Uterus (tissue), 4 donors: ENCODE measurements around the gene LDHA. TPM values are rescaled to one million over a fixed set of nuclear protein-coding genes. Genes with fewer than 3 reads are reported as not detected.

ENCODE experiments used
- DNase-seq, 2 donors: peaks; one replicate each; pipeline ENCODE4 v3.0.0-alpha.2; 2019 to 2020
- H3K27ac ChIP-seq, 2 donors: fragments of 200-600 bp; sonication (generic); 1 replicate in 1 of 2; 2 replicates in 1 of 2; pipeline ENCODE4 v1.5.1; 2016 to 2018
- H3K27me3 ChIP-seq, 2 donors: fragments of 200-600 bp; sonication (generic); one replicate each; pipeline ENCODE4 v1.5.1; 2018 to 2019; ENCODE audit warnings: control low read depth in 1 of 2
- H3K36me3 ChIP-seq, 2 donors: fragments of 200-600 bp; sonication (generic); one replicate each; pipeline ENCODE4 v1.5.1; 2019; ENCODE audit warnings: control low read depth in 1 of 2
- H3K4me1 ChIP-seq, 2 donors: fragments of 200-600 bp; sonication (generic); one replicate each; pipeline ENCODE4 v1.5.1; 2018 to 2019; ENCODE audit warnings: control low read depth in 1 of 2
- H3K4me3 ChIP-seq, 2 donors: fragments of 200-600 bp; sonication (generic); 1 replicate in 1 of 2; 2 replicates in 1 of 2; pipeline ENCODE4 v1.5.1; 2018 to 2019; ENCODE audit warnings: mild to moderate bottlenecking in 1 of 2
- H3K9me3 ChIP-seq, 2 donors: fragments of 200-600 bp; sonication (generic); one replicate each; pipeline ENCODE4 v1.5.1; 2019; ENCODE audit warnings: control low read depth in 1 of 2
- CTCF ChIP-seq, 4 experiments: fragments of 200-600 bp in 2 of 4; fragments of 450-650 bp in 2 of 4; sonication (generic) in 2 of 4; IDR thresholded peaks; one replicate each; pipeline ENCODE4 v1.5.1; 2016 to 2019; ENCODE audit warnings: antibody characterized with exemption in 4 of 4, mild to moderate bottlenecking in 2 of 4, moderate library complexity in 1 of 4
- POLR2A ChIP-seq, 2 donors: fragments of 450-650 bp; IDR thresholded peaks; one replicate each; pipeline ENCODE4 v1.6.1; 2016; ENCODE audit warnings: antibody characterized with exemption in 2 of 2, mild to moderate bottlenecking in 1 of 2, moderate library complexity in 1 of 2
- intact Hi-C: fragments of 100-400 bp; cut with DNase I; formaldehyde crosslinking; loops from one replicate; pipeline ENCODE4 v1.15.1; 2023; ENCODE audit warnings: low total_unique reads
- total RNA-seq, 4 donors: library from RNA; depleted of rRNA in 3 of 4; stranded (reverse); fragments of >200 nt in 3 of 4; gene quantifications; one replicate each; pipeline versions ENCODE4 v1.1.0 to v1.2.4, GENCODE V29; 2014 to 2023
- donor health status: DM: yes; HTN: yes; CAD: no.

Gene LDHA
- 100 to 1,000 TPM; 147 to 249 (median 182) TPM for total RNA-seq

GRCh38 chr11:18394275-18394927, at the start of gene LDHA:
LDHA (plus strand) TSS chr11:18394563; CDS start chr11:18396843, 2,280 bp downstream.
- DNase-seq: peak; percentile 97
- TF ChIP-seq CTCF (IDR thresholded peaks at IDR 0.05): peak in 1 of 4 experiments; percentile 14
- TF ChIP-seq POLR2A (IDR thresholded peaks at IDR 0.05): peak; percentile 90 to 97
- intact Hi-C loops: no loop called here
- no peaks in the 10 kb centered on the region for H3K36me3 ChIP-seq
- no peaks in the 10 kb centered on the region for H3K27me3 ChIP-seq
- H3K4me1 ChIP-seq: no peaks in the 10 kb centered on the region
- peak within 1 kb of the TSS; percentile 85 to 92 for H3K27ac ChIP-seq
- peak within 1 kb of the TSS; percentile 64 to 68 for H3K4me3 ChIP-seq
- H3K9me3 ChIP-seq: no peaks in the 10 kb centered on the region

GRCh38 chr11:18347471-18348125, 46.8 kb upstream of the LDHA start:
- no peak overlapping the region for H3K27ac ChIP-seq
- no peaks in the 10 kb centered on the region for H3K27me3 ChIP-seq
- no peak for TF ChIP-seq CTCF (IDR thresholded peaks at IDR 0.05)
- no peak for TF ChIP-seq POLR2A (IDR thresholded peaks at IDR 0.05)
- intact Hi-C loops: no loop called here
- no peak for DNase-seq
- no peaks in the 10 kb centered on the region for H3K4me1 ChIP-seq
- no peaks in the 10 kb centered on the region for H3K36me3 ChIP-seq
- H3K4me3 ChIP-seq: no peak overlapping the region
- no peaks in the 10 kb centered on the region for H3K9me3 ChIP-seq

GRCh38 chr11:18352581-18352980, 41.8 kb upstream of the LDHA start:
- Histone ChIP-seq H3K4me1 (no peaks in the 10 kb centered on the region), H3K4me3 (no peak overlapping the region), H3K9me3 (no peaks in the 10 kb centered on the region), H3K36me3 (no peaks in the 10 kb centered on the region), H3K27me3 (no peaks in the 10 kb centered on the region), H3K27ac (no peak overlapping the region)
- no peak for TF ChIP-seq POLR2A (IDR thresholded peaks at IDR 0.05)
- no peak for TF ChIP-seq CTCF (IDR thresholded peaks at IDR 0.05)
- no peak for DNase-seq
- intact Hi-C loops: no loop called here

GRCh38 chr11:18358646-18359045, 35.7 kb upstream of the LDHA start:
- no peaks in the 10 kb centered on the region for H3K36me3 ChIP-seq
- TF ChIP-seq POLR2A (IDR thresholded peaks at IDR 0.05): no peak
- TF ChIP-seq CTCF (IDR thresholded peaks at IDR 0.05): no peak
- DNase-seq: no peak
- no peaks in the 10 kb centered on the region for H3K27me3 ChIP-seq
- no peak overlapping the region for H3K4me3 ChIP-seq
- no peaks in the 10 kb centered on the region for H3K9me3 ChIP-seq
- H3K27ac ChIP-seq: no peak overlapping the region
- intact Hi-C loops: no loop called here
- no peaks in the 10 kb centered on the region for H3K4me1 ChIP-seq

- no peak for TF ChIP-seq CTCF (IDR thresholded peaks at IDR 0.05)
- no peak for TF ChIP-seq POLR2A (IDR thresholded peaks at IDR 0.05)
- H3K4me3 ChIP-seq: no peak overlapping the region
- DNase-seq: no peak
- H3K4me1 ChIP-seq: no peaks in the 10 kb centered on the region
- no peaks in the 10 kb centered on the region for H3K27me3 ChIP-seq
- H3K36me3 ChIP-seq: no peaks in the 10 kb centered on the region
- intact Hi-C loops: no loop called here
- H3K27ac ChIP-seq: no peak overlapping the region
- H3K9me3 ChIP-seq: no peaks in the 10 kb centered on the region
Measured at GRCh38 chr11:18361154-18361553, 33.2 kb upstream of the LDHA start.
